ENCODE measurements around the gene IGFBP6.

The IGFBP6 gene, protein sequence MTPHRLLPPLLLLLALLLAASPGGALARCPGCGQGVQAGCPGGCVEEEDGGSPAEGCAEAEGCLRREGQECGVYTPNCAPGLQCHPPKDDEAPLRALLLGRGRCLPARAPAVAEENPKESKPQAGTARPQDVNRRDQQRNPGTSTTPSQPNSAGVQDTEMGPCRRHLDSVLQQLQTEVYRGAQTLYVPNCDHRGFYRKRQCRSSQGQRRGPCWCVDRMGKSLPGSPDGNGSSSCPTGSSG

DNA sequence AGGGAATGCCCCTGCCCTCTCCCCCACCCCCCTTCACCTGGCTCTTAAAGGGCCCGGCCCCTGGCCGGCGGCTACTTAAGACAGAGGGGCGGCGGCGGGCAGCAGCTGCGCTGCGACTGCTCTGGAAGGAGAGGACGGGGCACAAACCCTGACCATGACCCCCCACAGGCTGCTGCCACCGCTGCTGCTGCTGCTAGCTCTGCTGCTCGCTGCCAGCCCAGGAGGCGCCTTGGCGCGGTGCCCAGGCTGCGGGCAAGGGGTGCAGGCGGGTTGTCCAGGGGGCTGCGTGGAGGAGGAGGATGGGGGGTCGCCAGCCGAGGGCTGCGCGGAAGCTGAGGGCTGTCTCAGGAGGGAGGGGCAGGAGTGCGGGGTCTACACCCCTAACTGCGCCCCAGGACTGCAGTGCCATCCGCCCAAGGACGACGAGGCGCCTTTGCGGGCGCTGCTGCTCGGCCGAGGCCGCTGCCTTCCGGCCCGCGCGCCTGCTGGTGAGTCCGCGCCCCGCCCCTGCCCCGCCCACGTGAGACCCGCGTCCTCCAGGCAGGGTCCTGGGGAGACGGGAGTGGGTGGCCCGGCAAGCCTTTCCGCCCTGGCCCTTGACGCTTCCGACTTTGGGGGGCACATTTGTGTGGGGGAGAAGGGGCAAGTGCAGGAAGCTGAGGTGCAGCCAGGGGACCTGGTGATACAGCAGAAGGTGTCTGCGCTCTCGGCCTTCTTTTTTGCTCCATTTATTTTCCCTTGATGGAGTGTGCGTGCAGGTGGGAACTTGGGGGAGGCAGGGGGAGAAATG is at the start of gene IGFBP6:
IGFBP6 (plus strand) TSS at position 104 of the 790 bp plus-strand sequence; CDS start at position 155, 51 bp downstream.
- no peak within 1 kb of the TSS for H3K27ac ChIP-seq (ENCODE audit: low read depth, low read length)
- H3K4me1 ChIP-seq (ENCODE audit: control insufficient read depth, low read length) = peaks cover 37% of the 10 kb centered on the region

DNA sequence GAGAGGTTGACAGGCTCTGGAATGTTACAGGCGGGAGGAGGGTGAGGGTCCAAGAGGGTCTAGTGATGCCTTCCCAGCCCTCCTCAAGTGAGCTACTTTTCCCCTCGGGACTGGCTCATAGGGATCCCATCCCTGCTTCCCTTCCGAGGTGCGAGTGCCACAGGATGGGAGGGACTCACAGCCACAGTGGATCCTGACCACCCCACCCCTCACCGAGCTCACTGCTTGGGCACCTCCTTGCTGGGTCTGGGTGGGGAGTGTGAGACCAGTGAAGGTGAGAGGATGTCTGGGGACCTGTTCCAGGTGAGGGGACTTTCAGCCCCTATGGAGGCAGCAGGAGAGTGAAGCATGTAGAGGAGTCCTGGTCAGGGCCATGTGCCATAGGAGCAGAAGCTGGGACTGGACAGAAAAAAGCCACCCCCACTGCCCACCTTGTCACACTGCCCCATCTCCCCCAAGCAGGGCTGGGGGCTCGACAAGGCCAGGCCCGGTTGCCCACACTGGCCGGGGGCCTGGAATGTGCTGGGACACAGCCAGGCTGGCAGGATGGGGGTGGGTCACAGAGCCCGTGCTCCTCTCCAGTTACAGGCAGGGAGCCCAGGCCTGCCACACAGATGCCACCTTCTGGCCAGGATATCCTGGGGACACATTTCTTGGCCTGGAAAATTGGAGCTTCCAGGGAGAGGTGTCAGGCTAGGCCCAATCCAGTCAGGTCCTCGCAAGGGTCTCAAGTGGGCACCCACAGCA is 49.3 kb upstream of the IGFBP6 start:
- Histone ChIP-seq H3K4me3 (ENCODE audit: low read length) (peak overlapping the region; percentile 61), H3K79me2 (ENCODE audit: control insufficient read depth, low read length) (no peaks in the 10 kb centered on the region), H3F3A (ENCODE audit: control insufficient read depth, insufficient read depth) (peaks cover 8% of the 10 kb centered on the region; the same call in 1 of the 2 replicates), H3K9me3 (ENCODE audit: control insufficient read depth, insufficient read depth, low read length) (no peaks in the 10 kb centered on the region), H3K4me2 (ENCODE audit: low read length) (peak overlapping the region; percentile 67), H3K36me3 (ENCODE audit: control insufficient read depth, low read length) (no peaks in the 10 kb centered on the region), H3K4me1 (ENCODE audit: control insufficient read depth, low read length) (peaks cover 22% of the 10 kb centered on the region), H3K27me3 (ENCODE audit: control insufficient read depth, low read length) (0 out of 2 replicates have a peak, but pooled peaks cover 3% of the 10 kb centered on the region), H3K9me2 (replicated peaks; ENCODE audit: control insufficient read depth, low read length) (no peaks in the 10 kb centered on the region), H3K27ac (ENCODE audit: low read depth, low read length) (no peak overlapping the region), H4K20me1 (ENCODE audit: control insufficient read depth, insufficient read depth, low read depth, low read length) (0 out of 2 replicates have a peak, but pooled peaks cover 1% of the 10 kb centered on the region)
- TF ChIP-seq, protein P1, sequence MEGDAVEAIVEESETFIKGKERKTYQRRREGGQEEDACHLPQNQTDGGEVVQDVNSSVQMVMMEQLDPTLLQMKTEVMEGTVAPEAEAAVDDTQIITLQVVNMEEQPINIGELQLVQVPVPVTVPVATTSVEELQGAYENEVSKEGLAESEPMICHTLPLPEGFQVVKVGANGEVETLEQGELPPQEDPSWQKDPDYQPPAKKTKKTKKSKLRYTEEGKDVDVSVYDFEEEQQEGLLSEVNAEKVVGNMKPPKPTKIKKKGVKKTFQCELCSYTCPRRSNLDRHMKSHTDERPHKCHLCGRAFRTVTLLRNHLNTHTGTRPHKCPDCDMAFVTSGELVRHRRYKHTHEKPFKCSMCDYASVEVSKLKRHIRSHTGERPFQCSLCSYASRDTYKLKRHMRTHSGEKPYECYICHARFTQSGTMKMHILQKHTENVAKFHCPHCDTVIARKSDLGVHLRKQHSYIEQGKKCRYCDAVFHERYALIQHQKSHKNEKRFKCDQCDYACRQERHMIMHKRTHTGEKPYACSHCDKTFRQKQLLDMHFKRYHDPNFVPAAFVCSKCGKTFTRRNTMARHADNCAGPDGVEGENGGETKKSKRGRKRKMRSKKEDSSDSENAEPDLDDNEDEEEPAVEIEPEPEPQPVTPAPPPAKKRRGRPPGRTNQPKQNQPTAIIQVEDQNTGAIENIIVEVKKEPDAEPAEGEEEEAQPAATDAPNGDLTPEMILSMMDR (IDR thresholded peaks at IDR 0.05; ENCODE audit: low read depth, low read length, poor library complexity, severe bottlenecking) = no peak
- no peak for TF ChIP-seq EZH2phosphoT487 (IDR thresholded peaks at IDR 0.05; ENCODE audit: borderline replicate concordance, low read length)

More for the DNA sequence above, at the start of gene IGFBP6:
- H3K4me3 ChIP-seq (ENCODE audit: low read length) = peak within 1 kb of the TSS; percentile 74
- peak within 1 kb of the TSS; percentile 90 for H3K4me2 ChIP-seq (ENCODE audit: low read length)
- H3K79me2 ChIP-seq (ENCODE audit: control insufficient read depth, low read length) = no peaks in the 10 kb centered on the region
- no peaks in the 10 kb centered on the region for H4K20me1 ChIP-seq (ENCODE audit: control insufficient read depth, insufficient read depth, low read depth, low read length)
- no peaks in the 10 kb centered on the region for H3K9me2 ChIP-seq (replicated peaks; ENCODE audit: control insufficient read depth, low read length)
- H3K27me3 ChIP-seq (ENCODE audit: control insufficient read depth, low read length) = peaks cover 27% of the 10 kb centered on the region
- H3K36me3 ChIP-seq (ENCODE audit: control insufficient read depth, low read length) = no peaks in the 10 kb centered on the region
- H3F3A ChIP-seq (ENCODE audit: control insufficient read depth, insufficient read depth) = peaks cover 9% of the 10 kb centered on the region
- H3K9me3 ChIP-seq (ENCODE audit: control insufficient read depth, insufficient read depth, low read length) = no peaks in the 10 kb centered on the region
- TF ChIP-seq, protein P1 (IDR thresholded peaks at IDR 0.05; ENCODE audit: low read depth, low read length, poor library complexity, severe bottlenecking) = peak; percentile 10
- no peak for TF ChIP-seq EZH2phosphoT487 (IDR thresholded peaks at IDR 0.05; ENCODE audit: borderline replicate concordance, low read length)

DNA sequence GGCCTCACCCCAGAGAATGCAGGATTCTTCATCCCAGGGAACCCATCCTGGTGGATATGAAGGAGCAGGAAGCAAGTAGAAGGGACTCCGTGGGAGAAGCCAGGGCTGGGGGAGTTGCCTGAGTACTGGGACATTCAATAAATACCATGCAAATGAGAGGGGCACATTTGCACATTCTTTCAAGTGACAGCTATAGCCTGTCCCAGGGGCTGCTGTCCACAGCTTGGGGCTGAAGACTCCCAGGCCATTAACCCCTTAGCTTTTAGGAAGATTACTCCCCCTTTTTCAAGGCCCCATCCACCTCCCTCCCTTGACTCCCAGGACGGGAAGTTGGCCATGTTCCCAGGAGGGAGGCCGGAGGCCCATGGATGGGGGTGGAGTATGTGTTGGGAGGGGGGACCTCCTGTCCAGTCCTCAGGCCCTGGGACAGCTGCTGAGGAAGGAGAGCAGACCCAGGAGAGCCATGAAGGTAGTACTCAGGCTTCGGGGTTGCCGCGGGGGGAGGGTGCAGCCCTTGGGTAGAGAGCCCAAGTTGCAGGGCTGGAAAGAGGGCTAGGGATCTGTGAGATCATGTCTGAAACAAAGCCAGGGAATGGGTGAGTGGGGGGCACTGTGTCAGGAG is 48.6 kb upstream of the IGFBP6 start:
- H3K9me2 ChIP-seq (replicated peaks; ENCODE audit: control insufficient read depth, low read length) = no peaks in the 10 kb centered on the region
- H3K27me3 ChIP-seq (ENCODE audit: control insufficient read depth, low read length) = 0 out of 2 replicates have a peak, but pooled peaks cover 3% of the 10 kb centered on the region
- H3K4me3 ChIP-seq (ENCODE audit: low read length) = no peak overlapping the region
- H3K4me1 ChIP-seq (ENCODE audit: control insufficient read depth, low read length) = peaks cover 29% of the 10 kb centered on the region
- H3K9me3 ChIP-seq (ENCODE audit: control insufficient read depth, insufficient read depth, low read length) = no peaks in the 10 kb centered on the region
- 0 out of 2 replicates have a peak, but pooled peaks cover 3% of the 10 kb centered on the region for H4K20me1 ChIP-seq (ENCODE audit: control insufficient read depth, insufficient read depth, low read depth, low read length)
- H3K4me2 ChIP-seq (ENCODE audit: low read length) = no peak overlapping the region
- no peak overlapping the region for H3K27ac ChIP-seq (ENCODE audit: low read depth, low read length)
- no peak for TF ChIP-seq EZH2phosphoT487 (IDR thresholded peaks at IDR 0.05; ENCODE audit: borderline replicate concordance, low read length)
- TF ChIP-seq, protein P1 (IDR thresholded peaks at IDR 0.05; ENCODE audit: low read depth, low read length, poor library complexity, severe bottlenecking) = no peak
- no peaks in the 10 kb centered on the region for H3K36me3 ChIP-seq (ENCODE audit: control insufficient read depth, low read length)
- H3K79me2 ChIP-seq (ENCODE audit: control insufficient read depth, low read length) = no peaks in the 10 kb centered on the region
- peaks cover 3% of the 10 kb centered on the region; the same call in 1 of the 2 replicates for H3F3A ChIP-seq (ENCODE audit: control insufficient read depth, insufficient read depth)
